NCI-H748 treated with DMSO at 0.1 percent for 48 hours (cell line): ENCODE results near the gene HOXB1.
"Not testable (repeated sequence)": the region's sequence is repeated elsewhere in the genome, so short reads cannot be mapped to it uniquely, and the experiment has no call there.

Experiments used
- DNase-seq: peaks from one replicate; lab custom pipeline; 2025; lab: John Stamatoyannopoulos, UW

Gene HOXB1

DNA sequence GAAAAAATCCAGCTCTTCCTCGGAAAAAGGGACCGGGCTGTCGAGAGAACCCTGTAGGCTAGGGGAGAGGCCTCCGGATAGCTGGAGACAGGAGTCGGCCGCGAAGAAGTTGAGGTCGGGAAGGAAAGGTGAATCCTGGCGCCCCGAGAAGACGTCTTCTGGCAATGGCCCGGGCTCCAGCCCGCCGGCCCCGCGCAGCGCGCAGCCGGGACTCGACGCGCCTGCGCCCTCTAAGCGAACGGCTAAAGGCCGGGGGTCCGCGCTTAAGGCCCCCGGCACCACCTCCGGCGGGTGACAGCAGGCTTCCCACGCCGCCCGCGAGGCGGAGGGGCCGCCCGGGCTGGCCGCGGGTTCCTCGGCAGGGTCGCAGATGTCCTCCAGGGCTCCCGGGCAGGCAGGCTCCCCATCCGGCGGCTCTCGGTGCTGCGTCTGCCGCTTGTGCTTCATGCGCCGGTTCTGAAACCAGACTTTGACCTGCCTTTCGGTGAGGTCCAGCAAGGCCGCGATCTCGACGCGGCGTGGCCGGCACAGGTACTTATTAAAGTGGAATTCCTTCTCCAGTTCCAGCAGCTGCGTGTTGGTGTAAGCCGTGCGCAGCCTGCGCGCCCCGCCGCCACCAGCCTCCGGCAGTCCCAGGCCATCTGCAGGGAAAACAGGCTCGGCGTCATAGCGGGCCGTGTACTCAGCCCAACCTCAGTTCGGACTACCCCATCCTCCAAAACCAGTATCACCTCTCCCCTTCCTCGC, 12.5 kb upstream of the HOXB1 start:
- no peak for DNase-seq

DNA sequence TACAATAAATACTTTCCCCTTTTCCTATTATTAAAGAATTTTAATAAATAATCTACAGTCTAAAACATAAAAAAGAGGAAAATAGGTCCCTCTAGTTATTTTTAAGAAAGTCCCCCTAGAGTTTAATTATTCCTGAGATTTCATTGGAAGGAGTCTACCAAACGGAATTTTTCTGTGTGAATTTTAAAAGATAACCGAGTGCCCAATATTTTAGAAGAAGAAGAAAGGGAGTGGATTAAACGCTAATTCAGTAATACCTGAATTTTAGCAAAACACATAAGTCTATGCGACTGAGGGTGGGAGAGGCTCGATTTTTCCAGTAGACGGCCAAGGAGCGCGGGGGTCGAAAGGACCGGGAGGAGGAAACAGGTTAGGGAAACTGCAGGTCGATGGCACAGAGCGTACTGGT, 11.9 kb upstream of the HOXB1 start:
- no peak for DNase-seq

DNA sequence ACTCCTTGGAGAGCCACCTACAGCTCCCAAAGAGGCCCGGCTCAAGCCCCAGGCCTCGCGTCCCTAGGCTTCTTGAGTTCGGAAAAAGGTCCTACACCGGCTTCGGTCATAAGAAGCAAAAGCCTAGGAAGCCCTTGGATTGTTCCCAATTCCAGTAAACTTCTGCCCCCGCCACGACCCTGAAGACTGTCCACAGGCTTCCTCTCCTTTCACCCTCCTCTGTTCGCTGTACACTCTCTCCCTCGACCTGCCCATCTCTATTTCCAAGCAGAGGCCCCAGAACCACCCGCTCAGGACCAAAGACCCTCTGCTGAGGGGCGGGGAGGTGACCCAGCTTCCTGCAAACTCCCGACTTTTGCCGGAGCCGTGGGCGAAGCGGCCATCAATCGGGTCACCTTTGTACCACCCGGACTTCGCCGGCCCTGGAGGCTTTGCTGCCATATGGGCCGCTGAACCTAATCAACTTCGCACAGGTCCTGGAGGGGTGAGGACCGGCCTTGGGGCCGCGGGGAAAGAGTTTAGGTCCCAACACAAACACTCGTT, 11.4 kb upstream of the HOXB1 start:
- peak; percentile 49 for DNase-seq

DNA sequence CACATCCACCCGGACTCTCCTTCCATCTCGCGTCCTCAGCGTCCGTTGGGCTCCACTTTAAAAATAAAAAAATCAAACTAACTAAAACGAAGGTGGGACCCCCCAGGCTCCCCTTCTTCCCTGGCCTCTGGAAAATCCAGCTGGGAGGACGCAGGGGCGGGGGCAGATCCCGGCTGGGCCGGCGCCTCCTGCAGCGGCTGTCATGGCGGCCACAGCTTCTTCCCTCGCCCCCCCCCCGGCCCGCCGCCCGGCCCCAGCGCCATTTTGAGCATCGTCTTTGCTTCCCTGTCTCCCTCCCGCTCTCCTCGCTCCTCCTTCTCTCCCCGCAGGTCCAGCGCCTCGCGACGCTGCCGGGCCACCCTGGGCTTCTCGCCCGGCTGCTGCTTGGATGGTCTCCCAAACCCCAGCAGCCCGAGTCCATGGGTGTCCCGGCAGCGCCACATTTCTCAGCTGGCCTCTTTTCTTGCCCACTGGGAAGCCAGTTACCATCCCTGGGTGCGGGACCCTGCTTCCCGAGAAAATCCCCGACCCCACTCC, 10.8 kb upstream of the HOXB1 start:
- DNase-seq: peak; percentile 40

DNA sequence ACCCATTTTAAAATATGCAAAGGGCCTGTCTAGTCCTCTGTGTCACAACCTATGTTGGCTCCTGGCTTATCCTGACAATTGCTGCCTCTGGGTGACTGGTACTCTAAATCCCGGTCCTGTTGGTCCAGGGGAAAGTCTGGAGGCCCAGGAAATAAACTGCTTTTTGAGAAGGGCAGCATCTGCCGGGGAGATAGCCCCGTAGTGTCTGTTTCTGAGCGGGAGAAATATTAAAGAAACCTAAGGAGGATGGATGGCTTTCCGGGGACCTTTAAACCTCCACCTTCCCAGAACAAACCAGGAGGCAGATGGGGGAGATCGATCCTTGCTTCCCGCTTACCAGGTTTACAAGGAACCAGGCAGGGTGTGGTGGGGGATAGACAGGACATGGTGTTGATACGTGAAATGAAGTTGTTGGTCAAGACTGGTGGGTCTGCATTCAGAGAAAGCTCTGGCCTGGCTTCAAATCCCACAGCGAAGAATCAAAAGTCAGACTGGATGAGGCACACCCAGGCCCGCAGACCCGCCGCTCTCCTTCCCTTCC, 10.3 kb upstream of the HOXB1 start:
- no peak for DNase-seq

DNA sequence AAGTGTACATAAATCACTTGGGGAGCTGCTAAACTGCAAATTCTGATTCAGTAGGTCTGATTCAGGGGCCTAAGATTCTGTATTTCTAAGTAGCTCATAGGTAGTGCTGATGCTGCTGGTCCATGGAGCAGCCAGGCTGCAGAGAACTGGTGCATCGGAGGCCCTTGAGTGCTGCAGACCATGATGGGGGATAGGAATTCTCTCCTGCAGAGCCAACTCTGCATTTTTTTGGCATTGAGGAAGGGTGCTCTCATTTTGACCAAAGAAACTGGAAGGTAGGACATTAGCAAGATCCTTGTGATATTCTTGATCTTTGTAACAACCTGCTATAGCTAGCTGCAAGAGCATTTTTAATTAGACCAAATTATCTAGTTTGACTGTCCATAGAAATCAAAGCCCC, 9.4 kb upstream of the HOXB1 start:
- DNase-seq: no peak

DNA sequence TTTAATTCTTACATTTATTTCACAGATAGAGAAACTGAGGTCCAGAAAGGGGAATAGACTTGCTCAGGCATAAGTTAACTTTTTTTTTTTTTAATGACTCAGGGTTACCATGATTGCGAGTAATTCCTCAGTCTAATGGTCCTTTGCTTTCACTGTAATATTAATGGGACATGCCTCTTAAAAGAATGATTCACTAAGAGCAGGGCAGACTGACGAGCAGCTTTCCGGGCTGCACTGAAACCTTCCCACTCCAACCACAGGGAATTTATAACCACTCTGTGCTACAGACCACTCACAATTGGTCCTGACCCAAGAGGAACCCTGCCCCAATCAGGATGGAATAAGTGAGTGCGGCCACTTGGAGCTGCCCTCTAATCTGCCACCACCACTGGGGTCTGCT, 8.4 kb upstream of the HOXB1 start:
- DNase-seq: no peak

DNA sequence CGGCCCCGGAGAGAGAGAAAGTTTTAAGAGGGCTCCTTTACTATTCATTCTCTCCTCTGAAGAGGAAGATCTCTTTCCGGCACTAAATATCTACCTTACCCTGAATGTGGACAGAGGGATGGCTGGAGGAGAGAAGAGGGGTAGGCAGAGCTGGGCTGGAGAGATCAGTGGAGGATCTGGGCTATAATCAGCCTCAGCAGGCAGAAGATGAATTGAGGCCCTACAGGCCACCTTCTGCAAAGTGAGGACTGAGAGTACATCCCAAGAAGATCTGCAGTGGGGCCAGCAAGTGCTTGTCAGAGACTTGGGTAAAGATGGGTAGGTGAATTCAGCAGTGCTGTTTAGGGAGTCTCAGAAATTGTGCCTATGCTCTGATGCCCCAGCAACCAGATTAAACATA, 6.5 kb upstream of the HOXB1 start:
- DNase-seq: no peak

DNA sequence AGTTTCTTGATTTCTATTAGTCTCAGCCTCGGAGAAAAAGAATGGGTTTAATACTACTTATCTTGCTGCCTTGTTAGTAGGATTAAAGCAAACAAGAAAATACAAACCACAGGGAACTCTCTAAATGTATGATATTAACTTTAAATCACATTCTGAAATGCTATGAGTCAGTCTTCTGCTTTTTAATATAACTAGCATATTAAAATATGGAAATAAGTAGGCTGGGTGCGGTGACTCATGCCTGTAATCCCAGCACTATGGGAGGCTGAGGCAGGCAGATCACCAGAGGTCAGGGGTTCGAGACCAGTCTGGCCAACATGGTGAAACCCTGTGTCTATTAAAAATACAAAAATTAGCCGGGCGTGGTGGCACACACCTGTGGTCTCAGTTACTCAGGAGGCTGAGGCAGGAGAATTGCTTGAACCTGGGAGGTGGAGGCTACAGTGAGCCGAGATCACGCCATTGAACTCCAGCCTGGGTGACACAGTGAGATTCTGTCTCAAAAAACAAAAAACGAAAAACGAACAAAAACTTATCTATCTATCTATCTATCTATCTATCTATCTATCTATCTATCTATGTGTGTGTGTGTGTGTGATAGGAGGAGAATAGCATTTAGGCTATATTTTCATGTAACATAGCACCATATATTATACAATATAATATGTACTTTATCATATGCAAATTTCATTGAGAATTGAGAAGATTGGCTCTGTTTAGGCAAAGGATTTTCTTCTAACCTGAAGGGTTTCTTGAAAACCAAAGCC, 5.2 kb upstream of the HOXB1 start:
- not testable (repeated sequence) for DNase-seq

DNA sequence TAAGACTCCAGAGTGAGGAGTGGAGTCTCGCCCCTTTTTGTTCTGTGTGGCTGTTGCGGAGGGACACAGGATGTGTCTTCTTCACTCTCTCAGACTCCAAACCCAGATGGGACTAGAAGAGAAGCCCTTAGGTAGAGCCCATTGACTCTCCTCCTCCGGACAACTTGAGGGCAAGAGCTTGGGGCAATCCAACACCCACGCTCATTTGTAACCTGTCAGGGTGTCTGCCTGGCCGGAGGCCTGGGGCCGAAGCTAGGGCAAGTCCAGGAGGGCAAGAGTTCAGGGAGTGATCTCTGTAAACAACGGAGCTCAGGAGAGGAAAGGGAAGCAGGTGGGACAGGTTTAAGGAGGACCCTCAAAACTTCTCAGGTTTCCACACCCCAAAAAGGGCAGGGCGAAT, 1.4 kb upstream of the HOXB1 start:
- DNase-seq: no peak

DNA sequence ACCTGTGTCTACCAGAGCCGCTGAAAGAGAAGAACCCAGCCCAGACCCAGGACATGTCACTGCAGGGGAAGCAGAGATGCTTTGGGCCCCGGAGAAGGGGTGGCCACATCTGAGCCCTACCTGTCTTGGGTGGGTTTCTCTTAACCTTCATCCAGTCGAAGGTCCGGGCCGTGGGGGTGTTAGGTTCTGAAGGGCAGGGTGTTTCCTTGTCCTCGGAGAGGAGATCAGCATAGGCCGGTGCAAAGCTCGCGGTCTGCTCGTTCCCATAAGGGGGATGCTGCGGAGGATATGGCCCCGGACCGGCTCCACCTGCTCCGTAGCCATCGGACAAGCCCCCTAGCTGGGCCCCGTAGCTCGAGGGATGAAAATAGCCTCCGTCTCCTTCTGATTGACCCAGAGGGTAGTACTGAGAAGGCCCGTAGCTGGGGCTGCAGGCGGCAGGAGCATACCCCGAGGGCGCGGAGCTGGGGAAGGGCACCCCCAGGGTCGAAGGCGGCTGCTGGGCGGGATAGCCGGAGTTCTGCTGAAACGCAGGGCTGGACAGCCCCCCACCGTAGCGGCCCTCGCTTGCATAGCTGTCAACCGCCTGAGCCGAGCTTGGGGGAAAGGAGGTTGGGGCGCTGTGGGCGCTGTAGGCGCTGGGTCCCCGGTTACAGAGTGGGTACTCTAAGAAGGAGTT, 464 bp downstream of the HOXB1 start:
- no peak for DNase-seq

DNA sequence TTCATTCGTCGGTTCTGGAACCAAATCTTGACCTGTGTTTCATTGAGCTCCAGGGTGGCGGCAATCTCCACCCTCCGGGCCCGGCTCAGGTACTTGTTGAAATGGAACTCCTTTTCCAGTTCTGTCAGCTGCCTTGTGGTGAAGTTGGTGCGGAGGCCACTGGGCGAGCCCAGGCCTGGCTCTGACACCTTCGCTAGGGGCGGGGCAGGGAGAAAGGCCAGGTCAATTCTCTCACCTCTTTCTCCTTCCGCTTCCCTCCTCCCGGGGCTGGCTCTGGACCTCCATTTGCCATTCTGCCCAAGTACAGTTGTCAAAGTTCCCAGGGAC, 1.2 kb downstream of the HOXB1 start:
- DNase-seq: no peak

DNA sequence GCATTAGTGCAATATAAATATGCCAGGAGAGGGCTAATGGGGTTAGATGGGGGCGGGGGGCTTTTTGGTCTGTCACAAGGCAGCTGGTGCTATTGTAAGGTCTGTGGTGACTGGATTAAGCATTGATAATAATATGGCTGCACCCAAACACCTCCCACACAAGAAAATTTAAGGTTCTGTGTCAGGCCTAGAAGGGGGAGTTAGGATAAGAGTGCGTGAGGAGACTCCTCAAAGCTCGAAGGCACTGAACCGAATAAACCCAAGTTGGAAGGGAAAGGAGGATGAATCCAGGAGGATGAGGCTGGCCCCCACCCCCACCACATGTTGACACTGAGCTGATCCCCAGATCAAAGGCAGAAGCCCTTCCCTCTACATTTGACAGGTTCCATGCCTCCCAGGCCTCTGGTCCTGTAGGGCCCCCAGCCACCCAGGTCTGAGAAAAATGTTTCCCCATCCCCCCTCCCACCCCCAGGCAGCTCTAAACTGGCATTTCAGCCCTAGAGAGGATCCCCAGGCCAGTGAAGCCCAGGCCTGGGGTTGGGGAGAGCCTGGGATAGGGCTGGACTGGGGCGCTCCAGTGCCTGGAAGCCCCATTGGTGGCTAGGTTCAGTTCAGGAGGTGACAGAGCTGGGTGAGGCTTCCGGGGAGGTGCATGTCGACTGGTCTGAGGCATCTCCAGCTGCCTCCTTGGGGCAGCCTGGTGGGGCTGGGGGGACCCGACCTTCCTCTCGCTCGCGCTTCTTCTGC, 1.7 kb downstream of the HOXB1 start:
- DNase-seq: no peak

DNA sequence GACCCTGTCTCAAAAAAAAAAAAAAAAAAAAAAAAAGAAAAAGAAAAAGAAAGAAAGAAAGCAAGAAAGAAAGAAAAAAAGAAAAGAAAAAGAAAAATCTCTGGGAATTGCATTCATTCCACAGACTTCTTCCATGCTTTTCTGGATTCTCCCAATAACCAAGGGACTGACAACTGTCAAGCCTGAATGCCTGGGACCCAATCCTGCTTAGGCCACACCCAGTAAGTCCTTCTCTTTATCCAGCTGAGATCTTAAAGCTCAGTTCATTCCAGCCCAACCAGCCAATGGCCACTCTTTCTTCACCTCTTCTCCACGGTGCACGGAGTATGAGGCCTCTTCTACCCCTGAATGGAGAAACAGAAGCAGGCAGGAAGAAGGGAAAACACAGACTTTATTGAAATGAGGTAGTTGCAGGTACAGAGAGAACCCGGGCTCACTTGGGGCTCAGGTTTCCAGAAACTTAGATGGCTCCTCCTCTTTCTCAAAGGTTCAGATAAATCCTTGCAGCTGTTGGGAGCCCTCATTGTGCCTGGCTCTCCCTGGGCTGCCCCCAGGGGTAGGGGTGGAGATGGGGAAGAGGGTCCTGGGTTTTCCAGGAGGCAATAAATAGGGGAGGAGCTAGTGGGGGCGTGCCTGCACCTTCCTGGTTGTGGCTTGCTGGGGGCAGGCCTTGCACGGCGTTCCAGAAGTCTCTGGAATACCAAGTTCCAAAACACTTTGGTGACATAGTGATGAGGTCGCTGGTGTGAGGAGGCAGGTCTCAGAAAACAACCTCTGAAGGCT, 2.5 kb downstream of the HOXB1 start:
- no peak for DNase-seq

DNA sequence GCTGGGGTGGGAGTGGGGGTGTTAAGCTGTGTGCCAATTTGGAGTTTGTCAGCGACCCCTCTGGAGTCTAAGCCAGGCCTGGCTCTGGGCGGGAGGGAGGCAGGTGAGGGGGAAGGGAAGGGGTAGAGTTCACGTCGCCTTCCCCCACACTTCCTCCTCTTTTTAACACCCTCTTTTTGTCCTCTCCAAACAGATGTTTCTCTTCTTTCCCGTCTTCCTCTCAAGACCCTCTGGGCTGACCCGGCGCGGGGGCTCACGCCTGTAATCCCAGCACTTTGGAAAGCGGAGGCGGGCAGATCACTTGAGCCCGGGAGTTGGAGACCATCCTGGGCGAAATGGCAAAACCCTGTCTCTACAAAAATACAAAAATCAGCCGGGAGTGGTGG, 3.3 kb downstream of the HOXB1 start:
- no peak for DNase-seq

DNA sequence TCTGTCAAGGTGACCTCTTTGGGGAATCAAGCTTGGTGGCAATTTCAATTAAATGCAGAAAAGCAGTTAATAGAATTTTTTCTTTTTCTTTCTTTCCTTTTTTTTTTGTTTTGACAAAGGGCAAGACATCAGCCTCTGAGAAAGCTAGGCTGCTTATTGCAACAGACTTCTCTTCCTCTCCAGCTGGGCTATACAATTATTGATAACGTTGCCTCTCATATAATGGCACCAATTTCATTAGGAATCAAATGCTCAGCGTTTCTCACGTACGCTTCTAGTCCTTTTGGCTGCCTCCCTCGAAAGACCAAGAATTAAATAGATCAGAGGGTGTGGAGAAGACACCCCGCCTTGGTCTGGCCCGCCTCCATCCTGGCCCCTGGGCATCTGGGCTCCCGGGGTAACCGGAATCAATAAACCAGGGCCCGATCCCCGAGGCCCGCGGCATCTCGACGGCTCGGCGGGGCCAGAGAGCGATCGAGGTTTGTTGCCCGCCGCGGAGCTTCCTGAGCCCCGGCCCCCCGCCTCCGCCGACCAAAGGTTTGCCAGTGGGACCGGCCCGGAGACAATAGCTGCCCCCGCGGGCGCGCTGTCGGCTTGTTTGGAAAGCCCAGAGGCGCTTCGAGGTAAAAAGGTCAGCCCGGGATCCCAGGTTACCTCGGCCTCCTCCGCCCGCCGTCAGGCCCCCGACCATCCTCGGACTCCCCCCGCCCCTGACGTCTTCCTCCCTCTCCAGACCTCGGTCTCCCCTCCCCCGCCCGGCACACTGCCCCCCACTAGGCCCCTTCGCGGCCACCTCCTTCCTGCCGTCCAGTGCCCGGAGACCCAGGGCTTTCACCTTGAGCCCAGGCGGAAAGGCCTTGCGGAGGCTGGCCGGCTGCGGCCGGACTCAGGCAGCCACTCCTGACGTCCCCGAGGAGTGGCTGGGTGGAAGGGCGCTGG, 3.9 kb downstream of the HOXB1 start:
- DNase-seq: no peak

DNA sequence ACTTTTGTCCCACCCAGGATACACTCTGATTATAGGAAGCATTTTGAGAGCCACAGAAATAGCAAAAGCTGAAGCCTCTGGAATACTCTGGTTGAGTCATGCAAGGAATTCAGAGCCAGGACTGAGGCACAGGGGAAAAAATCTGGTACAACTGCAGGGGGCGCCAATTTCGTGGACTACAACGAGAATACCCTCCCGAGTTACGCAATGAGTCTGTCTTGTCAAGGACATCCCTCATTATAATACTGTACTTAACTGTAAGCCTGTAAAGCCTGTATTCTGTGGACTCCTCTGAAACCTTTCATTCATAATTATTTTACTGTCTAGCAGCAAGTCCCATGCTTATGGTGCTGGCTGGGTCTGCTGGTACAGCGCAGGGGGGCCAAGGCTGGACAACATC, 7.8 kb downstream of the HOXB1 start:
- DNase-seq: no peak

DNA sequence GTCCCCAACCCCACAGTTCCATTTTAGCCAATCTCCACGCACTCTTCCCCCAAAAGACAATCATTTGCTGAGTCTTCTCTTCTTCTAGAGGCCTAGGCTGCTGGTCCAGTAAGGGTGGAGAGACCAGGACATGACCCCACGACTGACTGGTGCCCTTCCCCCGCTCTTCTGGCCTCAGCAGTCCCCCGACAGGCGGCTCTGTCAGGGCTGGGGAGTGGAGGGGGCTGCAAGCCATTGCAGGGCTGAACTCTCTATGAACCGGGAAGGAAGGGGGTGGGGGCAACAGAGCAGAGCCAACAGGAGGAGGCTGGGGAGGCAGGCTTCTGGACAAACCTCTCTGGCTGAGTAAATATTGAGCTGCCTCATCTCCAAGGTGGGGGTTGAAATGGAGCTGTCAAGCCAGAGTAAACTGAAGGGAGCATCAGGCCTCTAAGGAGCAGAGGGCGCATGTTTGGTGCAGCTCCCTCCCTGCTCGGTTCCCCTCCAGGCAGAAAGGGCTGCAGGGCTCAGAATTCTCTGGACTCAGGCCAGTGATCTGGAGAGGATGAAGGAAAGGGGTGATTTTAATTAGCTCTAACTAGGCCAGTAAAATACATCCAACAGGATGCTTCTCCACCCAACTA, 8.7 kb downstream of the HOXB1 start:
- peak; percentile 19 for DNase-seq

DNA sequence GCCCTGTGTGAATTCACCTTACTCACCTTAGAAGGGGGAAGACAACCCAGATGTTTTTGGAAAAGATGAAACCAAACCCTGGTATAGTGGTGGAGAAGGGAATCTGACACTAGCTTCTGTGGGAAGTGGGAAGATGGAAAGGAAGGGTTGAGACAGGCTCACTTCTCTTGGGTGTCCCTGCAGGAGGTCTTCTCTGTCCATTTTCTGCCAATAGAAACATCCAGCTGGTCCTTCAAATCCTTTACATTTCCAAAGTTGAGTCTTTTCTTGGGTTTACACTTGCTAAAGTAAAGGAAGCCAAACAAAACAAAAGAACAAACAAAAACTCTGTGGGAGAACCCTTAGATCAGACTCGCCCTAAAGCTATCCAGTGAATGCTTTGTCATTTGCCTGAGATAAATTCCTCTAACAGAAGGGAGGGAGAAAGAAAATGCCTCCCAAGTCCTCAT, 10.2 kb downstream of the HOXB1 start:
- DNase-seq: no peak
